ENCODE data around the gene PRKCH.
"Not testable (repeated sequence)": the region's sequence is repeated elsewhere in the genome, so short reads cannot be mapped to it uniquely, and the experiment has no call there.

PRKCH gene

GRCh38 chr14:61462566-61463193 lies 141.3 kb downstream of the PRKCH start:
- DNase-seq, result no peak

- no peak for DNase-seq
Measured at GRCh38 chr14:61463664-61464285, 142.4 kb downstream of the PRKCH start.

DNA sequence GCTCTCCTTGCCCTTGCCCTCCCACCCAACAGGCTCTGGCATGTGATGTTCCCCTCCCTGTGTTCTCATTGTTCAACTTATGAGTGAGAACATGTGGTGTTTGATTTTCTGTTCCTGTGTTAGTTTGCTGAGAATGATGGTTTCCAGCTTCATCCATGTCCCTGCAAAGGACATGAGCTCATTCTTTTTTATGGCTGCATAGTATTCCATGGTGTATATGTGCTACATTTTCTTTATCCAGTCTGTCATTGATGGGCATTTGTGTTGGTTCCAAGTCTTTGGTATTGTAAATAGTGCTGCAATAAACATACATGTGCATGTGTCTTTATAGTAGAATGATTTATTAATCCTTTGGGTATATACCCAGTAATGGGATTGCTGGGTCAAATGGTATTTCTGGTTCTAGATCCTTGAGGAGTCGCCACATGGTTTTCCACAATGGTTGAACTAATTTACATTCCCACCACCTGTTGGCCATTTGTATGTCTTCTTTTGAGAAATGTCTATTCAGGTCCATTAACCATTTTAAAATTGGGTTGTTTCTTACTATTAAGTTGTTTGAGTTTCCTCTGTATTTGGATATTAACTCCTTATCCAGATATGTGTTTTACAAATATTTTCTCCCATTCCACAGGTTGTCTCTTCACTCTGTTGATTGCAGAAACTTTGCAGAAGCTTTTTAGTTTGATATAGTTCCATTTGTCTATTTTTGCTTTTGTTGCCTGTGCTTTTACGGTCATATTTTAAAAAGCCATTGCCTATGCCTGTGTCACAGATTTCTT lies 143.4 kb downstream of the PRKCH start:
- not testable (repeated sequence) for DNase-seq

- DNase-seq, result no peak
Measured at GRCh38 chr14:61466249-61466904, 145.0 kb downstream of the PRKCH start.

GRCh38 chr14:61466905-61467280 lies 145.5 kb downstream of the PRKCH start:
- no peak for DNase-seq

GRCh38 chr14:61467296-61467695 lies 145.9 kb downstream of the PRKCH start:
- no peak for DNase-seq

- peak in 1 of 2 experiments; percentile 57 for DNase-seq
Measured at GRCh38 chr14:61468063-61468825, 146.9 kb downstream of the PRKCH start.

DNA sequence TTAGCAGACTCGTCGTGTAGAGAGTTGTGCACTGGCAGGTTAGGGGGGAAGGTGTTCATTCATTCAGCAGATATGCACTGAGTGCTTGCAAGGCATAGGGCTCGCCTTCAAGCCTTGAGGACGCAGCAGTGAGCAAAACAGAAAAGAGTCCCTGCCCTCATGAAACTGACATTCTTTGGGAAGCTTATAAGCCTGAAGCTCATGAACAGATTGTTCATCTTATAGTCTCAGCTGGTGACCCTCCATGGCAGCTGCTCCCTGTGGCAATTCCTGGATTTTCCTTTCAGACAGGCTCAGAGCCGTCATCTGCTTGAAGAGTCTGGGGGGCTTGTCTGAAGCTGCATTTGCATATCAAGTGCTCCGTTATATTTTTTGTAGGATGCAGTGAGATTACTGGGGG lies 148.4 kb downstream of the PRKCH start:
- no peak for DNase-seq

DNA sequence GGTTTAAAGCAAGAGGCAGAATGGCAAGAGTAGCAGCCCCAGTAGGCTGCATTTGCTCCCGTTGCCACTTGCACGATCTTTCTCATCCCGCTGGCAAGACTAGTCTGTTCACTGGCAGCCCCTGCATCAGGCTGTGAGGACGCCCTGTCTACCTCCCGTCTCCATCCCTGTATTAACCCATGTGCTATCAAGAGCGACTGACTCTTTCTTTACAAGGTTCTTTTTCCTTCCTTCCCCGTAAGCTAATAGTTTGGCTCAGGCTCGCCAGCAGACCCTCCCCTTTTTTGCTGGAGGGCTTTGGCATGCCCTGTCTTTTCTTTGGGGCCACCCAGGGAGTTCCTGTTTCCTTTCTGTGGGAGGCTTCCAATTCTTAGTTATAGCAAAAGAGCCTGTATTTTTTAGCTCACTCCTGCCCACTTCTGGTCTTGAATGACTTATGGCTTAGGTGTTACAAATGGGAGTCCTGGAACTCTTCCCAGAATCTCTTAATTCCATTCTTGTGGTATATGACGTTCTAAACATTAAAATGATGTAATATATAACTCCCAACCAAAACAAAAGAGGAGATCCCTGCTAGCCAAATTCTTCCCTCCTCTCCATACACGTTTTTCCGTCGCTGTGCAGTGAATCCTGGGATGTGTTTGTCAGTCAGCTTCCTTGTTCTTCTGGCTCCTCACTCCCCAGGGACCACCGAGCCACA lies 149.0 kb downstream of the PRKCH start:
- DNase-seq, result no peak

GRCh38 chr14:61470961-61471293 lies 149.5 kb downstream of the PRKCH start:
- no peak for DNase-seq

DNA sequence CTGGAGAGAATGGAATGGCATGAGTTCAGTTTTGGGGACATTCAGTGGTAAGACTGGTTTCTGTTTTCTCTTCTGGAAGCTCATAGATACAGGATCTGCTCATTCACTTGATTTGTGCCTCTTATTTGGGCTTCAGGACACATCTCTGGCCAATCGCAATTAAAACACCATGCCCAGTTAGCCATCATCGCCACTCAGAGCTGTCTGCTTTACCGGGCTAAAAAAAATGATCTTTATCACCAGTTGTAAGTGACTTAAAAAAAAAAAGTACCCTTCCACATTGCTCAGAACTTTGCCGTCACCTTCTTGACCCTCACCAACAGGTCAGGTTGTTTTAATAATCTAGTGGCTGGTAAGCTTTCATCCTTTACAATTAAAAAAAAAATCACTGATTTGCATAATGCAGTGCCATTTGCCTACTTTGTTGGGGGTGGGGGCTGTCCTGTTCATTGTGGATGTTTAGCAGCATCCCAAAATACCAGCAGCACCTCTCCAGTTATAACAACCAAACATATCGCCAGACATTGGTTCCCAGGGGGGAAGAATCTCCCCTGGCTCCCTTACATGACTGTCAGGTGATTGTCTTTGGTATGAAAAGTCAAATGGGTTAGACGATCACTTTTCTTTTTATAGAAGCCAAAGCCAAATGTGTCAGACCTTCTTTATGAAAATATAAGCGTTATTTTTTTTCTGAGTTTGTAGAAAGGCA lies 150.1 kb downstream of the PRKCH start:
- DNase-seq, result no peak

GRCh38 chr14:61472011-61472672 lies 150.8 kb downstream of the PRKCH start:
- DNase-seq, result no peak

- no peak for DNase-seq
Measured at GRCh38 chr14:61472801-61473376, 151.5 kb downstream of the PRKCH start.

GRCh38 chr14:61474015-61474414 lies 152.6 kb downstream of the PRKCH start:
- no peak for DNase-seq

- no peak for DNase-seq
Measured at GRCh38 chr14:61474701-61475100, 153.3 kb downstream of the PRKCH start.

DNA sequence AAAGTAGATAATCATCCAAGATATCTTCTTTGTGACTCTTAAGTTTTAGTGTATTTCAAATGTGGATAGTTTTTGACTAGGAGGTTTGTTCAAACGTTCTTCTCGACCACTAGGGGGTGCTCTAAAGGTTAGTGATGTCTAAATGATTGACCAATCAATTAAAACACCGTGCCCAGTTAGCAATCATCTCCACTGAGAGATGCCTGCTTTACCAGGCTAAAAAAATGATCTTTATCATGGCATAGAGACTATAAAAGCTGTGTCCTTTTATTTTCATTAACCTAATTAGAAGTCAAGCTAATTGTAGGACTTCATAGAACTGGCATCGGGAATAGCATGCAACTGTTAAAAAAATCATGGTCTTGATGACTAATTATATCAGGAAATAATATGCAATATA lies 153.9 kb downstream of the PRKCH start:
- DNase-seq, result no peak

- no peak for DNase-seq
Measured at GRCh38 chr14:61476105-61476753, 154.8 kb downstream of the PRKCH start.

DNA sequence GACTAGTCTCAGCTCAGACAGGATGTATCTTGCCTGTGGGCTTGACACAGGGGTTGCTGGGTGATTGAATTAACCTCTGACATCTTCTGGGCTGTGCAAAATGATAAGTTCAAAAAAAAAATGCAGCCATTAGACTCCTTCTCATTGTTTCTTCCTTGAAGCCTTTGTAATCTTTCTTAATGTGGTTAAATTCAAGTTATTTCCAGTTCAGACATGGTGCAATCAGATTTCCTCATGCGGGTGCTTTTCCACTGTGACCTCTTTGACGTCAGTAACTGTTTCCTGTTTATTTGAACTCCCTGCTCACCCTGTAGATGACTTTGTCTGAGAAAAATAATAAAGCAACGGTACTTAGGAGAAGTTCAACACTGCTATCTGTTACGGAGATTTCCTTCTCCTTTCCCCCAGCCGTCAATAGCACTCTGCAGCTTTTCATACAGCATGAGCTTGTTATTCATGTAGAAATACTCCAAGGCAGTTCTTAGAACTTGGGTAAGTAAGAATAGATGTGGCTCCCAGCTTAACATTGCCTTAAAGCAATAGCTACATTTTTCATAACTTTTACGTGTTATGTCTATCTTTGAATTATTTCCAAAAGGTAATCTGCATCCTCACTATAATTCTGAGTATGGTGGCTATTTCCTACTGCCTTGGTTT lies 155.5 kb downstream of the PRKCH start:
- DNase-seq, result no peak

DNA sequence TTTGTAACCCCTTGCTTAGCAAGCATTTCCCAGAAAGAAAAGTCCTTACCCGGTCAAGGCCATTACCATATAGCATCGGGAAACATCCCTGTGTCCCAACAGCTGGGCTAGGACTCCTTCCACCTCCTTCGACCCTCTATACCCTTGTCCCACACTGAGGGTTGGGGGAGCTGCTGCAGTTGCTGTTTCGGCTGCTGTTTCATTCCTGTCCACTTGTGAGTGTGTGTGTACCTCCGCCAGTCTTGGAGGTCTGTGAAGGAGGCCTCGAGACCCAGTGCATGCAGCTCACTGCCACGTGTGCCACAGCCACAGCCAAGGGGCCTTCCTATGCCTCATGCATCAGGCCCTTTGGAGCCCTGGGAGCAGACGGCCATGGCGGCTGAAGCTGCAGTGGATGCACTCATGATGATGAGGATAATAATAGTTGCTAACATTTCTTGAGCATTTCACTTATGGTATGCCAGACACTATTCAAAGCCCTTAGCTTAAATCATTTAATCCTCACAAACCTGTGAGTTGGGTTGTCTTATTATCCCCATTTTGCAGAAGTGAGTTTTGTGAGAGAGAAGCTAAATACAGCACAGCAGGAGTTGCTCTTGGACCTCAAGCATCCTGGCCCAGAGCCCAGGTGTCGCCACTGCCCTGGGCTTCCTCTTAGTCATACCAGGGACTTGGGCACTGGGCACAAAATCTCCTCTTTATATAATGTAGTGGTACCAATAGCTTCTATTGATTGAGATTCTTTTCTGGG lies 156.5 kb downstream of the PRKCH start:
- no peak for DNase-seq

Measured in cerebellar nuclear complex (tissue), 1 donor.